Adrenal gland (tissue), 5 donors: ENCODE measurements around the gene CKS1B.

ENCODE experiments used
- CTCF ChIP-seq, 6 experiments: fragments of 450-650 bp in 4 of 6; fragments of 200-600 bp in 2 of 6; sonication (generic) in 1 of 6; IDR thresholded peaks; 1 replicate in 5 of 6; 2 replicates in 1 of 6; pipeline versions ENCODE4 v1.5.1 to v1.8.0; 2016 to 2021; ENCODE audit warnings: antibody characterized with exemption in 6 of 6, mild to moderate bottlenecking in 2 of 6, moderate library complexity in 1 of 6
- POLR2A ChIP-seq, 2 donors: fragments of 450-650 bp; IDR thresholded peaks; one replicate each; pipeline ENCODE4 v1.6.1; 2017; ENCODE audit warnings: antibody characterized with exemption in 2 of 2, mild to moderate bottlenecking in 2 of 2, moderate library complexity in 1 of 2
- donor health status: DM: no; HTN: no; CAD: no.

GRCh38 chr1:155013632-155014031 lies 39.2 kb downstream of the CKS1B start:
- no peak for TF ChIP-seq POLR2A (IDR thresholded peaks at IDR 0.05)
- TF ChIP-seq CTCF (IDR thresholded peaks at IDR 0.05) = no peak
